Chondrocyte (in vitro differentiated cells): Measurements from ENCODE around the gene MAP3K20. TPM values are rescaled to one million over a fixed set of nuclear protein-coding genes. Genes with fewer than 3 reads are reported as not detected.
"Not testable (repeated sequence)": the region's sequence is repeated elsewhere in the genome, so short reads cannot be mapped to it uniquely, and the experiment has no call there.

Source experiments
- DNase-seq: peaks from one replicate; pipeline ENCODE4 v3.0.0; 2021; ENCODE audit warnings: mixed read lengths, low spot score
- H3K27ac Mint-ChIP-seq: one replicate; pipeline ENCODE4 v1.8.0; 2021; ENCODE audit warnings: mild to moderate bottlenecking, moderate library complexity, mixed read lengths; ENCODE audit not compliant: unreplicated experiment
- H3K27me3 Mint-ChIP-seq: 2 replicates; pipeline ENCODE4 v1.8.0; 2021; ENCODE audit warnings: low read depth, mixed read lengths
- H3K36me3 Mint-ChIP-seq: 2 replicates; pipeline ENCODE4 v1.8.0; 2021; ENCODE audit warnings: low read depth, mixed read lengths
- H3K4me1 Mint-ChIP-seq: 2 replicates; pipeline ENCODE4 v1.8.0; 2021; ENCODE audit warnings: low read depth, mild to moderate bottlenecking, mixed read lengths
- H3K4me3 Mint-ChIP-seq: one replicate; pipeline ENCODE4 v1.8.0; 2021; ENCODE audit warnings: mild to moderate bottlenecking, moderate library complexity, mixed read lengths; ENCODE audit not compliant: unreplicated experiment
- H3K9me3 Mint-ChIP-seq: 2 replicates; pipeline ENCODE4 v1.8.0; 2021; ENCODE audit warnings: low read depth, mixed read lengths
- total RNA-seq: library from RNA; stranded (reverse); gene quantifications from 3 replicates; pipeline ENCODE4 v1.2.1, GENCODE V29; 2021
- TF ChIP-seq, protein P1 (sequence below): fragments of 200-600 bp; sonication (generic); IDR thresholded peaks from 2 replicates; pipeline ENCODE4 v1.5.0; 2021; ENCODE audit warnings: antibody characterized with exemption, mild to moderate bottlenecking, moderate library complexity

Gene MAP3K20
- total RNA-seq, 1 donor from 2014 or later: 68.5 TPM

DNA sequence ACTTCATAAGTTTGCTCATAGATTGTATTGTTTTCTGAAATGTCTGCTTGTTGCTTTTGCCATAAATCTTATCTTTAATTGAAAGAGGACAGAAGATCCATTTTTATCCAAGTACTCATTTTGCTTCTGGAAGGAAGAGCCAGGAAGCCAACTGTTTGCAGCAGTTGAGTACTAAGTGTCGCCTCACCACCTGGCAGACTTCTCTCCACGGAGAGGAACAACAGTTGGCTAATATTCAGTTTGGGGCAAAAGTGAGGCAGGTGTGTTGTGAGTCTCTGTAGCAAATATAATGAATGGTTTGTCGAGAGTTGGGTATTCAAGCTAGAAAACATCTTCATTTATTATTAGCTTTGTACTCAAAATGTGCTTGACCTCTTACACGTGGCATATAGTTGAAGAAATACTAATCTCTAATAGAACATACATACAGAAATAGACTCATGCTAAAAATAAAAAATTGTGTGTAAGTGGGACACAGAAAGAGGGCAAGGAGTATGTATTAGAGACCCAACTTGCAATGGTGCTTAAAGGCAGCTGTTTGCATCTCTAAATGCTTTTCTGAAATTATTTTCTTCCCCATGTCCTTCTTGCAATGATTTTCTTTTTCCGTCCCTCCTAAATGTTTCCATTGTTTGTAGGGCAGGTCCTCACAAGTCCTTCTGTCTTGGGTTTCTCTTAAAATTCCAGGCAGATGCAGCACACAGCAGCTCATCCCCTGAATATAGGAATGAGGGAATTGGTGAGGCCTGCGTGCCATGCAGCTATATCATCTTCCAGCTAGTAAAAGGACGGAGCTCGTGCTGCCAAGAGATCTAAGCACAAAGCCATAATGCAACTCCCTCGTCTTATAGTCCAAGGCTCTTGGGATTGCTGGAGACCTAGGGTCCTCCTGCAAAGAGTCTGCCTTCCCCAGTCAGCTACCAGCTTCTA lies 44.8 kb upstream of the MAP3K20 start:
- TF ChIP-seq, protein P1, sequence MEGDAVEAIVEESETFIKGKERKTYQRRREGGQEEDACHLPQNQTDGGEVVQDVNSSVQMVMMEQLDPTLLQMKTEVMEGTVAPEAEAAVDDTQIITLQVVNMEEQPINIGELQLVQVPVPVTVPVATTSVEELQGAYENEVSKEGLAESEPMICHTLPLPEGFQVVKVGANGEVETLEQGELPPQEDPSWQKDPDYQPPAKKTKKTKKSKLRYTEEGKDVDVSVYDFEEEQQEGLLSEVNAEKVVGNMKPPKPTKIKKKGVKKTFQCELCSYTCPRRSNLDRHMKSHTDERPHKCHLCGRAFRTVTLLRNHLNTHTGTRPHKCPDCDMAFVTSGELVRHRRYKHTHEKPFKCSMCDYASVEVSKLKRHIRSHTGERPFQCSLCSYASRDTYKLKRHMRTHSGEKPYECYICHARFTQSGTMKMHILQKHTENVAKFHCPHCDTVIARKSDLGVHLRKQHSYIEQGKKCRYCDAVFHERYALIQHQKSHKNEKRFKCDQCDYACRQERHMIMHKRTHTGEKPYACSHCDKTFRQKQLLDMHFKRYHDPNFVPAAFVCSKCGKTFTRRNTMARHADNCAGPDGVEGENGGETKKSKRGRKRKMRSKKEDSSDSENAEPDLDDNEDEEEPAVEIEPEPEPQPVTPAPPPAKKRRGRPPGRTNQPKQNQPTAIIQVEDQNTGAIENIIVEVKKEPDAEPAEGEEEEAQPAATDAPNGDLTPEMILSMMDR: no peak
- Mint-ChIP-seq H3K27ac (no peak overlapping the region), H3K36me3 (no peaks in the 10 kb centered on the region), H3K27me3 (no peaks in the 10 kb centered on the region), H3K9me3 (no peaks in the 10 kb centered on the region), H3K4me3 (no peak overlapping the region), H3K4me1 (peaks cover 22% of the 10 kb centered on the region)
- no peak for DNase-seq

DNA sequence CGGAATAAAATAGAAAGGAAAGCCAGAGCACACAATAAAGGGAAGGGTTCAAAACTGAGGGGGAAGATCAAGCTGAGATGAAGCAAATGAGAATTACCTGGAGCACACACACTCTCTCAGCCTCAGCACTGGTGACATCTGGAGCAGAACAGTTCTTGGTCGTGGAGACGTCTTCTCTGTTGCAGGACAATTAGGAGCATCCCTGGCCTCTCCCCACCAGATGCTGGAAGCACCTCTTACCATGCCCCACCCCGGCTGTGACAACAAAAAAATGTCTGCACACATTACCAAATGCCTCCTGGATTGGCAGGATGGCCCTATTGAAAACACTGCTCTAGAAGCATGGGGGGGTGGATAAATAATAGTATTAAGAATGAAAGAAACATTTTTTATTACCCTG lies 43.6 kb upstream of the MAP3K20 start:
- Mint-ChIP-seq H3K9me3 (no peaks in the 10 kb centered on the region), H3K4me1 (peaks cover 20% of the 10 kb centered on the region), H3K4me3 (no peak overlapping the region), H3K27ac (no peak overlapping the region), H3K27me3 (no peaks in the 10 kb centered on the region), H3K36me3 (no peaks in the 10 kb centered on the region)
- DNase-seq: no peak
- TF ChIP-seq, protein P1: no peak

DNA sequence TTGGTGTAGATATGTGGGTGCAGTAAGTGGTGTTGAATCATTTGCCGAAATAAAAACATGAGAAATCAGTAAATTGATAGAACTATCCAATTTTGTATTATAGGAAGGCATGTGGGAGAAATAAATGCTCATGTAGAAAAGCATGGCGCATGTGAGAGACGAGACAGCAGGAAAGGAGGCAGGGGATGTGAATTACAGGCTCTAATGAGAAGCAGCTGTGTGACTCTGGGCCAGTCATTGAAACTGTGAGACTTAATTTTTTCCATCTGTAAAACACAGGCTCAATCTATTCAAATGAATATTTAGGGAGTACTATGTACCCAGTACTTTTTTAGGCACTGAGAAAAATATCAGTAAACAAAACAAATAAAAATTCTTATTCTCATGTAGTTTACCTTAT lies 42.6 kb upstream of the MAP3K20 start:
- DNase-seq: no peak
- H3K27me3 Mint-ChIP-seq: no peaks in the 10 kb centered on the region
- no peaks in the 10 kb centered on the region for H3K36me3 Mint-ChIP-seq
- TF ChIP-seq, protein P1: no peak
- peaks cover 11% of the 10 kb centered on the region for H3K4me1 Mint-ChIP-seq
- no peak overlapping the region for H3K27ac Mint-ChIP-seq
- H3K9me3 Mint-ChIP-seq: no peaks in the 10 kb centered on the region
- no peak overlapping the region for H3K4me3 Mint-ChIP-seq

DNA sequence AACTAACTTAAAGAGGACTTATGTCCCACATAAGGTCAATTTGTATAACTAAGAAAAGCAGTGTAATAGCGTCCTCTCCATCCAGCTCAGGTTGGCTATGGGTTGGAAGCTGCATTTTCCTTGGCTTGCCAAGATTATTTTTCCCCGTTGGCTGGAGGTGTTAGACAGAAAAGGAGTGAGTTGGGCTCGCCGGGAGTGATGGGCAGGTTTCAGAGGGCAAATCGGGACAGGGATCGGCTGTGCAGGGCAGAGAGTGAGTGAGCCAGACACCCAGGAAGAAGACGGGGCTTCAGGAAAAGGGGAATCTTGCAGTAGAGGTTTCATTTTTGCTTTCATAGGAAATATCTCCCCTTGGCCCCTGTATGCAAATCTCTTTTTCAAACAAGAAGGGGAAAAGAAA lies 41.5 kb upstream of the MAP3K20 start:
- no peaks in the 10 kb centered on the region for H3K27me3 Mint-ChIP-seq
- DNase-seq: no peak
- H3K4me3 Mint-ChIP-seq: no peak overlapping the region
- H3K4me1 Mint-ChIP-seq: no peaks in the 10 kb centered on the region
- no peaks in the 10 kb centered on the region for H3K36me3 Mint-ChIP-seq
- no peak overlapping the region for H3K27ac Mint-ChIP-seq
- H3K9me3 Mint-ChIP-seq: no peaks in the 10 kb centered on the region
- TF ChIP-seq, protein P1: no peak

DNA sequence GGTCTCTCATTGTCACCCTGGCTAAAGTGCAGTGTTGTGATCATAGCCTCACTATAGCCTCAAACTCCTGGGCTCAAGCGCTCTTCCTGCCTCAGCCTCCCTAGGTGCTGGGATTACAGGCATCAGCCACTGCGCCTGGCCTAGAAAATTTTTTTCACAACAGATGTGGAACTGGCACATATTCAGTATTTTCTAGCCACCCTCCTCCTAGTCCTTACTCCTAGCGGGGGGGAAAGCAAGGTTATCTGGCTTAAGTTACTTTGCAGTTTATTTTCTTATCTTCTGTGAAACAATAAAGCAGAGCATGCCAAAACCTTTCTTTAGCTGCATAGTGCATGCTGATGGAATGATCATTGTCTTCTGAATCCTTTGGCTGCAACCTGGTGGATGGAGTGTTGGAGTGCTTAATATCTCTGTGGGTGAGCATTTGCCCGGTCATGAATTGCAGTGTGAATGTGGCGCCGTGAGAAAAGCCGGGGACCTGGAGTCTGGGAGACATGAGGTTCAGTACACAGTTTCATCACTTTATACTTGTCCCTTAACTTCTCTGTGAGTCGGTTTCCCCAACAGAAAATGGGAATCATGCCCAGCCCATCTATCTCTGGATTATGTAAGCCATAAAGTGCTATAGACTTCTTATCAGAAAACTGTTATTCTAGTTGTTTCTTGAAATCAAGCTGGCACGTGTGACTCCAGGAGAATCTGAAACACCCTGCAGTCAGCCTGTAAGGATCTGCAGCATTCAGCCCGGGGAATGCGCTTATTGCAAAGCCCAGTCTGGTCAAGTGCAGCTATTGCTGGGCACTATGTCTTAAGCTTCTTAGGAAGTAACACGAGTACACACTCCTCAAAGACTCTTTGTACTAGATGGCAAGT lies 38.2 kb upstream of the MAP3K20 start:
- Mint-ChIP-seq H3K4me3 (no peak overlapping the region), H3K27ac (no peak overlapping the region), H3K9me3 (no peaks in the 10 kb centered on the region), H3K4me1 (no peaks in the 10 kb centered on the region), H3K27me3 (no peaks in the 10 kb centered on the region), H3K36me3 (no peaks in the 10 kb centered on the region)
- TF ChIP-seq, protein P1: no peak
- no peak for DNase-seq

DNA sequence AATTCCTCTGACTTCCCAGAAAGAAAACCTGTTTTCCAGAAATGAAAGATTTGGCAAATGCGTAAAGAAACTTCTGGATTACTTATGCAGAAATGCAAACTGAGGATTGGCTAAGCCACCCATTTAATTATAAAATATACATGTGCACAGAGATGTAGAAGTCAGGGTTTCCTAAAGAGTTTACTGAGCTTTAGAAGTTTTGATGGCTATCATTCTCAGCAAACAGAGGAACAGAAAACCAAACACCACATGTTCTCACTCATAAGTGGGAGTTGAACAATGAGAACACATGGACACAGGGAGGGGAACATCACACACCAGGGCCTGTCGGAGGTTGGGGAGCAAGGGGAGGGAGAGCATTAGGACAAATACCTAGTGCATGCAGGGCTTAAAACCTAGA lies 37.4 kb upstream of the MAP3K20 start:
- DNase-seq, H3K4me3 Mint-ChIP-seq, H3K4me1 Mint-ChIP-seq, H3K27me3 Mint-ChIP-seq, H3K9me3 Mint-ChIP-seq, H3K36me3 Mint-ChIP-seq, H3K27ac Mint-ChIP-seq: not testable (repeated sequence)
